ENCODE data around the gene PLAAT4. TPM values are rescaled to one million over a fixed set of nuclear protein-coding genes. Genes with fewer than 3 reads are reported as not detected.

PLAAT4 gene
- polyA plus RNA-seq, 2 of the 4 experiments (the other 2 are of a cell fraction), result 0.74 to 1.6 TPM

- TF ChIP-seq RAD21 (conservative IDR thresholded peaks at IDR 0.05 in 1 of 2, IDR thresholded peaks at IDR 0.05 in 1 of 2) (peak; percentile 44 to 50), CTCF (IDR thresholded peaks at IDR 0.05) (peak; percentile 37; the same call in 2 of the 3 replicates), E2F6 (IDR thresholded peaks at IDR 0.05; ENCODE audit: borderline replicate concordance, low read depth) (no peak), SMC3 (IDR thresholded peaks at IDR 0.05) (peak; percentile 34; the same call in 1 of the 3 replicates)
- FAIRE-seq, result no peak
- peak; percentile 82 to 89 for ATAC-seq
Measured at GRCh38 chr11:63508009-63508408, 28.6 kb upstream of the PLAAT4 start.

GRCh38 chr11:63508745-63509144 is 27.9 kb upstream of the PLAAT4 start:
- H3K4me2 ChIP-seq, result no peak overlapping the region
- ATAC-seq (no peak), FAIRE-seq (no peak), DNase-seq (ENCODE audit: low read depth in 1 of 2, low spot score in 1 of 2) (no peak)
- ChIA-PET CTCF (interaction anchor here (0.7 to 5.0 kb wide), 3 partner anchors 11 to 29 kb away, joined by 3 to 29 read pairs (median 4); no protein-coding TSS in a partner anchor), POLR2A (no interaction called here)
- WGBS (ENCODE audit: missing lambda C conversion rate), result 83% methylated on average over 11 of the region's 12 CpGs
- no peaks in the 10 kb centered on the region for H3K9me3 ChIP-seq
- H3K4me3 ChIP-seq, result no peak overlapping the region
- H3K27ac ChIP-seq, result no peak overlapping the region
- H3K4me1 ChIP-seq, result peaks cover 14% of the 10 kb centered on the region
- TF ChIP-seq HEYL (CRISPR knock-in tag; IDR thresholded peaks at IDR 0.05), result no peak
- no peak for TF ChIP-seq ZC3H11A (IDR thresholded peaks at IDR 0.05)
- no peak for TF ChIP-seq ESRRA (IDR thresholded peaks at IDR 0.05; ENCODE audit: borderline replicate concordance, low read length)
- no peak for TF ChIP-seq E2F6 (IDR thresholded peaks at IDR 0.05; ENCODE audit: borderline replicate concordance, low read depth)
- TF ChIP-seq RCOR1 (IDR thresholded peaks at IDR 0.05; ENCODE audit: low read depth, low read length), result no peak
- no peak for TF ChIP-seq EHMT2 (IDR thresholded peaks at IDR 0.05; ENCODE audit: low read depth)
- TF ChIP-seq CHD4 (IDR thresholded peaks at IDR 0.05; ENCODE audit: borderline replicate concordance), result no peak
- TF ChIP-seq PHF8 (IDR thresholded peaks at IDR 0.05; ENCODE audit: borderline replicate concordance, low read depth), result no peak
- TF ChIP-seq ZSCAN20 (CRISPR knock-in tag; IDR thresholded peaks at IDR 0.05), result no peak
- TF ChIP-seq MAX (IDR thresholded peaks at IDR 0.05), result no peak
- no peak for TF ChIP-seq TP53 (CRISPR knock-in tag; IDR thresholded peaks at IDR 0.05)
- no peak for TF ChIP-seq HOXA7 (CRISPR knock-in tag; IDR thresholded peaks at IDR 0.05)
- TF ChIP-seq MAFK (IDR thresholded peaks at IDR 0.05; ENCODE audit: partially characterized antibody), result no peak
- TF ChIP-seq POLR2A (IDR thresholded peaks at IDR 0.05; ENCODE audit: low read length), result no peak
- TF ChIP-seq, protein P1, sequence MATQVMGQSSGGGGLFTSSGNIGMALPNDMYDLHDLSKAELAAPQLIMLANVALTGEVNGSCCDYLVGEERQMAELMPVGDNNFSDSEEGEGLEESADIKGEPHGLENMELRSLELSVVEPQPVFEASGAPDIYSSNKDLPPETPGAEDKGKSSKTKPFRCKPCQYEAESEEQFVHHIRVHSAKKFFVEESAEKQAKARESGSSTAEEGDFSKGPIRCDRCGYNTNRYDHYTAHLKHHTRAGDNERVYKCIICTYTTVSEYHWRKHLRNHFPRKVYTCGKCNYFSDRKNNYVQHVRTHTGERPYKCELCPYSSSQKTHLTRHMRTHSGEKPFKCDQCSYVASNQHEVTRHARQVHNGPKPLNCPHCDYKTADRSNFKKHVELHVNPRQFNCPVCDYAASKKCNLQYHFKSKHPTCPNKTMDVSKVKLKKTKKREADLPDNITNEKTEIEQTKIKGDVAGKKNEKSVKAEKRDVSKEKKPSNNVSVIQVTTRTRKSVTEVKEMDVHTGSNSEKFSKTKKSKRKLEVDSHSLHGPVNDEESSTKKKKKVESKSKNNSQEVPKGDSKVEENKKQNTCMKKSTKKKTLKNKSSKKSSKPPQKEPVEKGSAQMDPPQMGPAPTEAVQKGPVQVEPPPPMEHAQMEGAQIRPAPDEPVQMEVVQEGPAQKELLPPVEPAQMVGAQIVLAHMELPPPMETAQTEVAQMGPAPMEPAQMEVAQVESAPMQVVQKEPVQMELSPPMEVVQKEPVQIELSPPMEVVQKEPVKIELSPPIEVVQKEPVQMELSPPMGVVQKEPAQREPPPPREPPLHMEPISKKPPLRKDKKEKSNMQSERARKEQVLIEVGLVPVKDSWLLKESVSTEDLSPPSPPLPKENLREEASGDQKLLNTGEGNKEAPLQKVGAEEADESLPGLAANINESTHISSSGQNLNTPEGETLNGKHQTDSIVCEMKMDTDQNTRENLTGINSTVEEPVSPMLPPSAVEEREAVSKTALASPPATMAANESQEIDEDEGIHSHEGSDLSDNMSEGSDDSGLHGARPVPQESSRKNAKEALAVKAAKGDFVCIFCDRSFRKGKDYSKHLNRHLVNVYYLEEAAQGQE (IDR thresholded peaks at IDR 0.05), result no peak
- TF ChIP-seq HES2 (IDR thresholded peaks at IDR 0.05), result no peak

More at GRCh38 chr11:63508009-63508408, 28.6 kb upstream of the PLAAT4 start:
- Histone ChIP-seq H3K4me2 (no peak overlapping the region), H3K4me3 (no peak overlapping the region), H3K27ac (no peak overlapping the region), H3K4me1 (peaks cover 14% of the 10 kb centered on the region), H3K9me3 (no peaks in the 10 kb centered on the region)
- 81% methylated on average over 3 of the region's 3 CpGs for WGBS (ENCODE audit: missing lambda C conversion rate)
- ChIA-PET CTCF (interaction anchor here (0.7 to 5.0 kb wide), 4 partner anchors 12 to 59 kb away, joined by 3 to 29 read pairs (median 4); no protein-coding TSS in a partner anchor), POLR2A (no interaction called here)
- DNase-seq (ENCODE audit: low read depth in 1 of 2, low spot score in 1 of 2), result peak; percentile 54 to 60
